ENCODE results near the gene HPS4.

DNA sequence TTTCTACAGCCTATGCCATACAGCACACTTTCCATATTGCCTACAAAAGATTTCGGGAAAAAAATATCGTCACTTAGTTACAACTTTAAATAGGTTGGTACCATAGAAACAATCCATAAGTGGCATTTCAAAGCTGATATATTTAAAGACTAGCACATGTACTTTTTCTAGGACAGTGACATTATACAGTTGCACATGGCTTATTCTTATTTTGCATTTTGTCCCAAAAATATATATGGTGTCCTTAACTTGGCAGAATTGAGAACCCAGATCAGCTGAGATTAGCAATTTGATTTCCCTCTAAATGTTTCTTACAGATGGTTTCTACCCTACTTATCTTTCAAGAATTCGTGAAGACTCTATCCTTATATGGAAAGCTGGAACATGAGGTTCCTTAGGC, 32.3 kb upstream of the HPS4 start:
- TF ChIP-seq, protein P1, sequence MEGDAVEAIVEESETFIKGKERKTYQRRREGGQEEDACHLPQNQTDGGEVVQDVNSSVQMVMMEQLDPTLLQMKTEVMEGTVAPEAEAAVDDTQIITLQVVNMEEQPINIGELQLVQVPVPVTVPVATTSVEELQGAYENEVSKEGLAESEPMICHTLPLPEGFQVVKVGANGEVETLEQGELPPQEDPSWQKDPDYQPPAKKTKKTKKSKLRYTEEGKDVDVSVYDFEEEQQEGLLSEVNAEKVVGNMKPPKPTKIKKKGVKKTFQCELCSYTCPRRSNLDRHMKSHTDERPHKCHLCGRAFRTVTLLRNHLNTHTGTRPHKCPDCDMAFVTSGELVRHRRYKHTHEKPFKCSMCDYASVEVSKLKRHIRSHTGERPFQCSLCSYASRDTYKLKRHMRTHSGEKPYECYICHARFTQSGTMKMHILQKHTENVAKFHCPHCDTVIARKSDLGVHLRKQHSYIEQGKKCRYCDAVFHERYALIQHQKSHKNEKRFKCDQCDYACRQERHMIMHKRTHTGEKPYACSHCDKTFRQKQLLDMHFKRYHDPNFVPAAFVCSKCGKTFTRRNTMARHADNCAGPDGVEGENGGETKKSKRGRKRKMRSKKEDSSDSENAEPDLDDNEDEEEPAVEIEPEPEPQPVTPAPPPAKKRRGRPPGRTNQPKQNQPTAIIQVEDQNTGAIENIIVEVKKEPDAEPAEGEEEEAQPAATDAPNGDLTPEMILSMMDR (IDR thresholded peaks at IDR 0.05): no peak
- no peak for TF ChIP-seq EZH2 (IDR thresholded peaks at IDR 0.05)
